ENCODE measurements around the gene PDS5A. TPM values are rescaled to one million over a fixed set of nuclear protein-coding genes. Genes with fewer than 3 reads are reported as not detected.

The PDS5A gene
- 140 and 293 TPM in 2 replicates for total RNA-seq (2011; cell fraction: chromatin; rRNA removed; ENCODE audit: low replicate concordance)
- total RNA-seq (2011; cell fraction: nucleolus; rRNA removed), result 64.2 and 82.5 TPM in 2 replicates
- 142 and 155 TPM in 2 replicates for total RNA-seq (2011; cell fraction: nucleoplasm; rRNA removed)
- total RNA-seq (2014; rRNA removed) (50.9 and 53.8 TPM in 2 replicates), total RNA-seq (2014; rRNA removed; fragmentation: Illumina TruSeq; extraction: Trizol) (85.4 and 93.5 TPM in 2 replicates), total RNA-seq (2015; rRNA removed; fragmentation: Illumina TruSeq; extraction: Trizol) (77.5 and 83.7 TPM in 2 replicates), total RNA-seq (2021) (77.9 and 80.6 TPM in 2 replicates), polyA plus RNA-seq (2011; rRNA removed) (53.9 and 76.8 TPM in 2 replicates), polyA plus RNA-seq (2014; fragmentation: Illumina TruSeq; extraction: Trizol) (58.8 and 70.0 TPM in 2 replicates), polyA plus RNA-seq (2014; fragmentation: Nextera tagmentation; extraction: Ambion mirVana) (10 to 100 TPM; 16.4 to 20.6 TPM), polyA plus RNA-seq (2014; rRNA removed) (37.5 and 42.7 TPM in 2 replicates), polyA minus RNA-seq (2011; rRNA and poly(A)+ RNA removed) (181 and 192 TPM in 2 replicates), Bru-seq, nascent RNA (percentile 83 among the genes with signal in this experiment), BruChase-seq, experiment 1, labeled RNA remaining after a 2-hour chase (percentile 92 among the genes with signal in this experiment), BruChase-seq, experiment 2, labeled RNA remaining after a 6-hour chase (percentile 94 among the genes with signal in this experiment)
- polyA plus RNA-seq (2011; cell fraction: cytosol; rRNA removed), result 13.1 and 21.1 TPM in 2 replicates
- 28.7 and 37.1 TPM in 2 replicates for polyA plus RNA-seq (2011; cell fraction: nucleus; rRNA removed)
- 44.8 and 47.1 TPM in 2 replicates for polyA plus RNA-seq (2012)
- polyA minus RNA-seq (2011; cell fraction: cytosol; rRNA and poly(A)+ RNA removed), result 91.7 and 144 TPM in 2 replicates
- polyA minus RNA-seq (2011; cell fraction: nucleus; rRNA and poly(A)+ RNA removed), result 66.8 and 92.1 TPM in 2 replicates
- long read RNA-seq, experiment 1, full-length matches to known transcripts, result 148 of 303 reads
- long read RNA-seq, experiment 1, partial matches to known transcripts, result 82 of 303 reads
- long read RNA-seq, experiment 1, other reads (novel, unspliced or antisense), result 73 of 303 reads
- long read RNA-seq, experiment 2, full-length matches to known transcripts, result 5 of 50 reads
- long read RNA-seq, experiment 2, partial matches to known transcripts, result 12 of 50 reads
- long read RNA-seq, experiment 2, other reads (novel, unspliced or antisense), result 33 of 50 reads
- long read RNA-seq, experiment 3, partial matches to known transcripts, result 13 of 16 reads
- long read RNA-seq, experiment 3, other reads (novel, unspliced or antisense), result 2 of 16 reads

- H2AFZ ChIP-seq (ENCODE audit: low read depth, low read length), result peak within 1 kb of the TSS; percentile 99
- DNase-seq (ENCODE audit: extremely low read depth in 1 of 4, low spot score in 3 of 4) (peak; percentile 93 to 96 (median 94)), ATAC-seq (peak; percentile 89), FAIRE-seq (peak; percentile 77)
- peak within 1 kb of the TSS; percentile 82 for H3K4me2 ChIP-seq (ENCODE audit: insufficient read depth, low read length)
- H3K36me3 ChIP-seq (ENCODE audit: control insufficient read depth, insufficient read depth, low read length), result peaks cover 35% of the 10 kb centered on the region
- WGBS (ENCODE audit: insufficient coverage, low coverage, missing lambda C conversion rate), result 2% methylated on average over 56 of the region's 117 CpGs
- H3K27me3 ChIP-seq (ENCODE audit: control insufficient read depth in 2 of 2, insufficient read depth in 2 of 2, low read length in 2 of 2), result no peaks in the 10 kb centered on the region
- H3K4me3 ChIP-seq, result peak within 1 kb of the TSS; percentile 92
- peaks cover 10 to 16% of the 10 kb centered on the region in 2 experiments; a peak in 4 of 5 replicates for H3K4me1 ChIP-seq (replicated peaks in 1 of 2; ENCODE audit: control insufficient read depth in 2 of 2, insufficient read depth in 2 of 2, low read length in 2 of 2)
- peaks cover 48% of the 10 kb centered on the region for H3K79me2 ChIP-seq (ENCODE audit: control insufficient read depth, insufficient read depth, low read length)
- intact Hi-C loops (cut with micrococcal nuclease) (loop anchor here (1.0 to 5.0 kb wide), 5 partner anchors 78 to 449 kb away; partner anchors contain the start of gene SMIM14), in situ Hi-C loops (cut with MboI) (no loop called here)
- H4K20me1 ChIP-seq (replicated peaks; ENCODE audit: control insufficient read depth, insufficient read depth, low read length), result peaks cover 4% of the 10 kb centered on the region
- BruUV-seq (replicated peaks), result TSS peak; percentile 90
- ChIA-PET CTCF (ENCODE audit: low intra/inter-chr PET ratio) (interaction anchor here (0.6 to 3.7 kb wide), 5 partner anchors 272 to 1999 kb away, joined by 3 to 66 read pairs (median 4); no protein-coding TSS in a partner anchor), POLR2A (interaction anchor here (1.6 kb wide), 1 partner anchor 80 kb away, joined by 3 read pairs; no protein-coding TSS in a partner anchor)
- H3K9ac ChIP-seq (ENCODE audit: insufficient read depth in 1 of 2, low read depth in 2 of 2, low read length in 2 of 2), result peak within 1 kb of the TSS; percentile 92 to 99
- H3K27ac ChIP-seq (ENCODE audit: extremely low read depth, low read depth, low read length), result peak within 1 kb of the TSS; percentile 83
- no peaks in the 10 kb centered on the region for H3K9me3 ChIP-seq (replicated peaks; ENCODE audit: control insufficient read depth, insufficient read depth, low read depth, low read length)
- H3K9me1 ChIP-seq (ENCODE audit: control insufficient read depth, insufficient read depth, low read length), result no peaks in the 10 kb centered on the region
- TF ChIP-seq THAP12 (CRISPR knock-in tag; IDR thresholded peaks at IDR 0.05) (0 out of 2 replicates have a peak, but pooled peaks have one; percentile 32), UBTF (IDR thresholded peaks at IDR 0.05; ENCODE audit: borderline replicate concordance in 1 of 2, low read depth in 2 of 2, low read length in 2 of 2) (peak; percentile 77 to 89; a peak in 3 of 4 replicates), ZNF12 (CRISPR knock-in tag; IDR thresholded peaks at IDR 0.05) (0 out of 2 replicates have a peak, but pooled peaks have one; percentile 50), RBFOX2 (IDR thresholded peaks at IDR 0.05; ENCODE audit: low read depth, low read length) (peak; percentile 74), GABPA (tag; conservative IDR thresholded peaks at IDR 0.05; ENCODE audit: low read depth) (peak; percentile 79), POLR2H (tag; IDR thresholded peaks at IDR 0.05; ENCODE audit: low read depth) (0 out of 2 replicates have a peak, but pooled peaks have one; percentile 46), SIN3A (IDR thresholded peaks at IDR 0.05; ENCODE audit: borderline replicate concordance in 2 of 2, control insufficient read depth in 1 of 2, low read depth in 2 of 2, low read length in 2 of 2) (0 out of 4 replicates have a peak, but pooled peaks of 1 of the 2 experiments have one; percentile 31), SMC3 (conservative IDR thresholded peaks at IDR 0.05; ENCODE audit: insufficient read depth, low read depth, low read length) (peak; percentile 57)
These were observed at the start of gene PDS5A for GRCh38 chr4:39977489-39978377. PDS5A (minus strand) TSS chr4:39977911; CDS start chr4:39976577, 1,334 bp downstream.

Data from K562 (cell line).